DND-41 (cell line): Measurements from ENCODE around the gene MAP7D3.

Source experiments
- ATAC-seq: fragments of 200-7000 bp; cut with Tn5 transposase; 3 replicates; pipeline ENCODE4 v1.9.1; 2021; ENCODE audit warnings: low read depth; ENCODE audit not compliant: insufficient read depth
- DNase-seq: peaks from one replicate; pipeline ENCODE4 v3.0.0-alpha.2; 2020
- H2AFZ ChIP-seq: 2 replicates; pipeline ENCODE4 v1.6.0; 2012; ENCODE audit warnings: low read depth, low read length
- H3K27ac ChIP-seq: 2 replicates; pipeline ENCODE4 v1.5.1; 2012; ENCODE audit warnings: low read length, inconsistent platforms
- H3K27me3 ChIP-seq: fragments of 200-600 bp; sonication (generic); 2 replicates; pipeline ENCODE4 v1.6.0; 2012; ENCODE audit warnings: low read length, mild to moderate bottlenecking, inconsistent platforms; ENCODE audit not compliant: insufficient read depth, poor library complexity
- H3K36me3 ChIP-seq: 2 replicates; pipeline ENCODE4 v1.5.1; 2012; ENCODE audit warnings: low read length, inconsistent platforms; ENCODE audit not compliant: insufficient read depth
- H3K4me1 ChIP-seq: 2 replicates; pipeline ENCODE4 v1.5.1; 2012; ENCODE audit warnings: mild to moderate bottlenecking, low read length; ENCODE audit not compliant: insufficient read depth
- H3K4me2 ChIP-seq: 2 replicates; pipeline ENCODE4 v1.6.0; 2012; ENCODE audit warnings: mild to moderate bottlenecking, moderate library complexity, low read length, inconsistent platforms; ENCODE audit not compliant: insufficient read depth
- H3K4me3 ChIP-seq, 2 experiments: fragments of 200-600 bp in 1 of 2; shearing (Covaris generic) in 1 of 2; 2 replicates each; pipeline ENCODE4 v1.5.1; 2012 to 2016; ENCODE audit warnings: inconsistent platforms in 2 of 2, low read length in 2 of 2, mild to moderate bottlenecking in 2 of 2, low read depth in 1 of 2, moderate library complexity in 1 of 2
- H3K79me2 ChIP-seq: 2 replicates; pipeline ENCODE4 v1.6.0; 2012; ENCODE audit warnings: low read length, inconsistent platforms; ENCODE audit not compliant: insufficient read depth
- H3K9ac ChIP-seq: 2 replicates; pipeline ENCODE4 v1.6.0; 2012; ENCODE audit warnings: low read depth, mild to moderate bottlenecking, inconsistent platforms, low read length, moderate library complexity
- H3K9me3 ChIP-seq: 2 replicates; pipeline ENCODE4 v1.5.1; 2012; ENCODE audit warnings: low read length, moderate library complexity, mild to moderate bottlenecking, inconsistent platforms; ENCODE audit not compliant: insufficient read depth, severe bottlenecking
- H4K20me1 ChIP-seq: 2 replicates; pipeline ENCODE4 v1.6.0; 2012; ENCODE audit warnings: low read length; ENCODE audit not compliant: insufficient read depth
- EZH2 ChIP-seq: IDR thresholded peaks from 3 replicates; pipeline ENCODE4 v1.6.1; 2012; ENCODE audit warnings: borderline replicate concordance, low read depth, mild to moderate bottlenecking, moderate library complexity, low read length, inconsistent platforms; ENCODE audit not compliant: severe bottlenecking
- TF ChIP-seq, protein P1 (sequence below): IDR thresholded peaks from 2 replicates; pipeline ENCODE4 v1.5.1; 2012; ENCODE audit warnings: borderline replicate concordance, low read length, moderate library complexity, mild to moderate bottlenecking; ENCODE audit not compliant: poor library complexity, severe bottlenecking; ENCODE audit errors: extremely low read depth

MAP7D3 gene

GRCh38 chrX:136198678-136199243 lies 52.4 kb downstream of the MAP7D3 start:
- H3K27me3 ChIP-seq, result no peaks in the 10 kb centered on the region
- H4K20me1 ChIP-seq, result no peaks in the 10 kb centered on the region
- H3K4me3 ChIP-seq, result no peak overlapping the region
- H3K27ac ChIP-seq, result no peak overlapping the region
- H3K4me1 ChIP-seq, result no peaks in the 10 kb centered on the region
- ATAC-seq (no peak), DNase-seq (no peak)
- no peaks in the 10 kb centered on the region for H3K9me3 ChIP-seq
- H3K36me3 ChIP-seq, result no peaks in the 10 kb centered on the region
- no peak overlapping the region for H2AFZ ChIP-seq
- no peaks in the 10 kb centered on the region for H3K79me2 ChIP-seq
- no peak for TF ChIP-seq EZH2
- TF ChIP-seq, protein P1, sequence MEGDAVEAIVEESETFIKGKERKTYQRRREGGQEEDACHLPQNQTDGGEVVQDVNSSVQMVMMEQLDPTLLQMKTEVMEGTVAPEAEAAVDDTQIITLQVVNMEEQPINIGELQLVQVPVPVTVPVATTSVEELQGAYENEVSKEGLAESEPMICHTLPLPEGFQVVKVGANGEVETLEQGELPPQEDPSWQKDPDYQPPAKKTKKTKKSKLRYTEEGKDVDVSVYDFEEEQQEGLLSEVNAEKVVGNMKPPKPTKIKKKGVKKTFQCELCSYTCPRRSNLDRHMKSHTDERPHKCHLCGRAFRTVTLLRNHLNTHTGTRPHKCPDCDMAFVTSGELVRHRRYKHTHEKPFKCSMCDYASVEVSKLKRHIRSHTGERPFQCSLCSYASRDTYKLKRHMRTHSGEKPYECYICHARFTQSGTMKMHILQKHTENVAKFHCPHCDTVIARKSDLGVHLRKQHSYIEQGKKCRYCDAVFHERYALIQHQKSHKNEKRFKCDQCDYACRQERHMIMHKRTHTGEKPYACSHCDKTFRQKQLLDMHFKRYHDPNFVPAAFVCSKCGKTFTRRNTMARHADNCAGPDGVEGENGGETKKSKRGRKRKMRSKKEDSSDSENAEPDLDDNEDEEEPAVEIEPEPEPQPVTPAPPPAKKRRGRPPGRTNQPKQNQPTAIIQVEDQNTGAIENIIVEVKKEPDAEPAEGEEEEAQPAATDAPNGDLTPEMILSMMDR, result no peak
- no peak overlapping the region for H3K9ac ChIP-seq
- no peak overlapping the region for H3K4me2 ChIP-seq

DNA sequence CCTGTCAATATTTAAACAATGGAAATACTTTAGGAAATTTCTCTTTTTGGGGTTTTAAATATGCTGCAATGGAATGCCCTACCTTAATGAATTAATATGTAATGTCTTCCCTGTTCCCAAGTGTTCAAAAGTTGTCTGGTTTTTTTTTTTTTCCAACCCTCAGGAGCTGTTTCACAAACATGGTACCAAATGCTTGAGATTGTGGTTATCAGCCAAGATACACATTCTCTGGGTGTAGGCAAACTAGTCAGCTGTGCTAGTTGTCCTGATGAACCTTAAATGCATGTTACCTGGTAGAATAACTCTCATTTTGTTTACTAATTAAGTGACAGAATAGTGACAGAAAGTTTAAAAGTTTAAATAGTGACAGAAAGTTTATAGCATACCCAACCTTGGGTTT lies 53.2 kb downstream of the MAP7D3 start:
- Histone ChIP-seq H3K9me3 (no peaks in the 10 kb centered on the region), H3K4me2 (no peak overlapping the region), H3K4me1 (no peaks in the 10 kb centered on the region), H4K20me1 (no peaks in the 10 kb centered on the region), H3K9ac (no peak overlapping the region), H3K4me3 (no peak overlapping the region), H3K27ac (no peak overlapping the region), H3K27me3 (no peaks in the 10 kb centered on the region), H3K36me3 (no peaks in the 10 kb centered on the region), H3K79me2 (no peaks in the 10 kb centered on the region), H2AFZ (no peak overlapping the region)
- no peak for TF ChIP-seq EZH2
- TF ChIP-seq, protein P1, result no peak
- ATAC-seq (no peak), DNase-seq (no peak)

DNA sequence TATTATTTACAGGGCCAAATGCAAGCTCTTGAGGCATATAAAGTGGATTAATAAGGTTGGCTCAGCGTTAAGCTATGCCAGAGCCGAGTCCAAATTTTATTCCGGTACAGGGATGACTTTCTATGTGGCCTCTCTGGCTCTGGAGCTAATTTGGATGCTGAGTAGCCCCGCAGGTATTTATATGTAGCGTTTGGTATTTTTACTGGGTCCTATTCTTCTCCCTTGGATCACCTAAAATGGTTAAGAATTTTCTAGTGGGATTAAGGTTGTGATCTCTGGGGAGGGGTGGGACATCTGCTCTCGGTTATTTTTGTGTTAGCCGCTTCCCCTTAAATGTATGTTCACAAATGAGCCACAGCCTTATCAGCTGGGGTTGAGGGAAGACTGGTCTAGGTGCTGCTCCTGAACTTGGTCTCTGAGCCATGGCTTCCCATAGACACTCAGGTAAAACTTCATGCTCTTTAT lies 54.5 kb downstream of the MAP7D3 start:
- H3K9ac ChIP-seq, result no peak overlapping the region
- no peaks in the 10 kb centered on the region for H4K20me1 ChIP-seq
- ATAC-seq (no peak), DNase-seq (no peak)
- H2AFZ ChIP-seq, result no peak overlapping the region
- H3K4me2 ChIP-seq, result no peak overlapping the region
- no peaks in the 10 kb centered on the region for H3K36me3 ChIP-seq
- H3K4me3 ChIP-seq, result no peak overlapping the region
- H3K27ac ChIP-seq, result no peak overlapping the region
- no peaks in the 10 kb centered on the region for H3K4me1 ChIP-seq
- TF ChIP-seq EZH2, result no peak
- TF ChIP-seq, protein P1, result no peak
- no peaks in the 10 kb centered on the region for H3K79me2 ChIP-seq
- H3K27me3 ChIP-seq, result no peaks in the 10 kb centered on the region
- H3K9me3 ChIP-seq, result no peaks in the 10 kb centered on the region
